Measurements from ENCODE around the gene TNMD. TPM values are rescaled to one million over a fixed set of nuclear protein-coding genes. Genes with fewer than 3 reads are reported as not detected.

TNMD gene
- polyA plus RNA-seq, 3 donors = not detected

DNA sequence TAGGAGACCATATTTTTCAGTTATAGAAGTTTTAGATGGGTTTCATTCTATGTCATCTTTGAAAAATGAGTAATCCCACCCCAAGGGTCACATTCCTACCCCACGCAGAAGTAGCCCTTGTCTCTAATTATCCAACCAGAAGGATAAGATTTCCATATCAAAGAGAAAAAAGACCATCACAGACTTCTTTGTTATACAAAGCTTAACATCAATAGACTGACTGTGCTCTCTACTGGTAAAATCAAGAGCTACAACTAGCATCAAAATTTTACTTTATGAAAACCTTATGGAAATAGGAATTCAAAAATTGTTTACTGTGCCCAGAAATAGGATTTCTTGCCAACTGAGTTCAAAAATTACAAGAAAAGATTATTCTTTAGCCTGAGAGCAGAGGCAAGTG lies 24.9 kb downstream of the TNMD start:
- Histone ChIP-seq H3K27ac (ENCODE audit: low read depth in 1 of 2, low read length in 2 of 2) (no peak overlapping the region), H4K20me1 (ENCODE audit: insufficient read depth, low read length) (no peaks in the 10 kb centered on the region), H3K27me3 (ENCODE audit: control insufficient read depth in 2 of 2, insufficient read depth in 2 of 2, low read length in 2 of 2) (peaks cover 67 to 72% of the 10 kb centered on the region in 2 donors), H3K4me3 (replicated peaks in 1 of 3; ENCODE audit: low read depth in 2 of 3, low read length in 3 of 3) (no peak overlapping the region), H3K4me2 (replicated peaks; ENCODE audit: extremely low read depth, low read length, poor library complexity, severe bottlenecking) (no peak overlapping the region), H3K79me2 (ENCODE audit: insufficient read depth, low read length) (no peaks in the 10 kb centered on the region), H3K36me3 (replicated peaks in 1 of 2; ENCODE audit: control insufficient read depth in 1 of 2, insufficient read depth in 2 of 2, low read length in 2 of 2) (no peaks in the 10 kb centered on the region), H2AFZ (ENCODE audit: insufficient read depth, low read depth, low read length, poor library complexity, severe bottlenecking) (no peak overlapping the region), H3K9me3 (replicated peaks in 1 of 2; ENCODE audit: control insufficient read depth in 1 of 2, insufficient read depth in 1 of 2, low read length in 2 of 2) (no peaks in the 10 kb centered on the region), H3K4me1 (ENCODE audit: control insufficient read depth in 1 of 2, insufficient read depth in 2 of 2, low read length in 2 of 2) (peaks cover 7 to 12% of the 10 kb centered on the region in 2 donors), H3K9ac (ENCODE audit: insufficient read depth, low read length, poor library complexity, severe bottlenecking) (no peak overlapping the region)
- no CpG with 5 or more reads among the region's 1 CpG for WGBS (ENCODE audit: insufficient coverage)
- peaks cover 12% of the 10 kb centered on the region for H3K4me1 Mint-ChIP-seq
- peaks cover 0 to 4% (median 0%) of the 10 kb centered on the region in 7 donors for H3K9me3 Mint-ChIP-seq
- intact Hi-C loops (cut with micrococcal nuclease) = no loop called here
- no peak for TF ChIP-seq CTCF (IDR thresholded peaks at IDR 0.05)
- no peaks in the 10 kb centered on the region for H3K36me3 Mint-ChIP-seq
- H3K27me3 Mint-ChIP-seq (ENCODE audit: low read depth in 3 of 3) = peaks cover 33 to 64% (median 53%) of the 10 kb centered on the region in 3 donors
- H3K27ac Mint-ChIP-seq = no peak overlapping the region
- H3K4me3 Mint-ChIP-seq = peak overlapping the region in 1 of 2 donors; percentile 62
- no peak for DNase-seq

DNA sequence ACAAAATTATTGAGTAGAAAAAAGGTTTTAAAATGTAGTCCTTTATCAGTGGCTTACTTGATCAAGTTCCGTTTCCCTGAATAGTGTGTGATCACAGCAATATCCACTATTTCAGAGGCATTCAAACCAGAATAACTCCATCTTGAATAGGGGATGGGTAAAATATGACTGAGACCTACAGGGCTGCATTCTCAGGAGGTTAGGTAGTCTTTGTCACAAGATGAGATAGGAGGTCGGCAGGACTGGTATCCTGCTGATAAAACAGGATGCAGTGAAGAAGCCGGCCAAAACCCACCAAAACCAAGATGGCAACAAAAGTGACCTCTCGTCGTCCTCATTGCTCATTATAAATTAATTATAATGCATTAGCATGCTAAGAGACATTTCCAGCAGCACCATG lies 27.2 kb downstream of the TNMD start:
- no CpG with 5 or more reads among the region's 5 CpGs for WGBS (ENCODE audit: insufficient coverage)
- Histone ChIP-seq H3K79me2 (ENCODE audit: insufficient read depth, low read length) (no peaks in the 10 kb centered on the region), H3K36me3 (replicated peaks in 1 of 2; ENCODE audit: control insufficient read depth in 1 of 2, insufficient read depth in 2 of 2, low read length in 2 of 2) (no peaks in the 10 kb centered on the region), H3K27ac (ENCODE audit: low read depth in 1 of 2, low read length in 2 of 2) (no peak overlapping the region), H4K20me1 (ENCODE audit: insufficient read depth, low read length) (no peaks in the 10 kb centered on the region), H3K27me3 (ENCODE audit: control insufficient read depth in 2 of 2, insufficient read depth in 2 of 2, low read length in 2 of 2) (peaks cover 59 to 70% of the 10 kb centered on the region in 2 donors), H2AFZ (ENCODE audit: insufficient read depth, low read depth, low read length, poor library complexity, severe bottlenecking) (no peak overlapping the region), H3K4me1 (ENCODE audit: control insufficient read depth in 1 of 2, insufficient read depth in 2 of 2, low read length in 2 of 2) (peaks cover 0 to 3% of the 10 kb centered on the region in 2 donors), H3K9ac (ENCODE audit: insufficient read depth, low read length, poor library complexity, severe bottlenecking) (no peak overlapping the region), H3K4me2 (replicated peaks; ENCODE audit: extremely low read depth, low read length, poor library complexity, severe bottlenecking) (no peak overlapping the region), H3K9me3 (replicated peaks in 1 of 2; ENCODE audit: control insufficient read depth in 1 of 2, insufficient read depth in 1 of 2, low read length in 2 of 2) (no peaks in the 10 kb centered on the region), H3K4me3 (replicated peaks in 1 of 3; ENCODE audit: low read depth in 2 of 3, low read length in 3 of 3) (no peak overlapping the region)
- peaks cover 5% of the 10 kb centered on the region for H3K4me1 Mint-ChIP-seq
- no peak for TF ChIP-seq CTCF (IDR thresholded peaks at IDR 0.05)
- intact Hi-C loops (cut with micrococcal nuclease) = no loop called here
- no peaks in the 10 kb centered on the region for H3K36me3 Mint-ChIP-seq
- peaks cover 0 to 3% (median 0%) of the 10 kb centered on the region in 7 donors for H3K9me3 Mint-ChIP-seq
- DNase-seq = no peak
- no peak overlapping the region for H3K4me3 Mint-ChIP-seq
- no peak overlapping the region for H3K27ac Mint-ChIP-seq
- peaks cover 38 to 65% (median 61%) of the 10 kb centered on the region in 3 donors for H3K27me3 Mint-ChIP-seq (ENCODE audit: low read depth in 3 of 3)

Data from CD14-positive monocyte (primary cell).